Tibial nerve (tissue), 4 donors: ENCODE results near the gene VPS13D.

Source experiments
- CTCF ChIP-seq, 5 experiments: fragments of 200-600 bp in 3 of 5; fragments of 450-650 bp in 2 of 5; sonication (generic) in 3 of 5; IDR thresholded peaks; one replicate each; pipeline ENCODE4 v1.5.1; 2016 to 2019; ENCODE audit warnings: antibody characterized with exemption in 5 of 5, mild to moderate bottlenecking in 3 of 5, moderate library complexity in 2 of 5
- EP300 ChIP-seq, 2 donors: sonication (generic); formaldehyde crosslinking; IDR thresholded peaks; one replicate each; pipeline ENCODE4 v1.6.1; 2017; ENCODE audit warnings: antibody characterized with exemption in 2 of 2, mild to moderate bottlenecking in 1 of 2

DNA sequence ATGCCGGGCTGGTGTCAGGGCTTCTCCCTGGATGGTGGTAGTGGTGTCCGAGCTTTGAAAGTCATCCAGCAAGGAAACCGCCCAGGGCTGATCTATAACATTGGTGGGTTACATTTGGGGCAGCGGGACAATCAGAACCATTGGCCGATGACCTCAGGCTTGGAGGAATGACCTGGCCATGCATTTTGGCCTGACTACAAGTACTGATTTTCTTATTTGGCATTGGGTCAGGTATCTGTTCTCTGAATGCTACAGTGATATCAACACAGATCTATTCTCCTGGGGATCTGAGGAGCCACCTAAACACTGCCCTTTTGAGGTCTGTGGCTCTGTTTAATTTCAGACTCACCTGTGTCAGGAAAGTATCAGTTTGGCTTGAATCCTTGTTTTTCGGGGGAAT lies 128.7 kb downstream of the VPS13D start:
- TF ChIP-seq EP300 (IDR thresholded peaks at IDR 0.05) (no peak), CTCF (IDR thresholded peaks at IDR 0.05) (no peak)
